ENCODE results near the gene RPS6KC1. TPM values are rescaled to one million over a fixed set of nuclear protein-coding genes. Genes with fewer than 3 reads are reported as not detected.

The RPS6KC1 gene
- total and polyA plus RNA-seq, 3 donors from 2014 or later, result 32.2 to 60.2 (median 55.5) TPM

- no peak for DNase-seq
- WGBS, 2 donors, result 88 to 94% methylated on average over 2 of the region's 2 CpGs
- no peak overlapping the region for H3K4me3 ChIP-seq
- intact Hi-C loops (cut with DNase I; ENCODE audit: low total_unique reads), result no loop called here
- no peaks in the 10 kb centered on the region for H3K4me1 ChIP-seq
- TF ChIP-seq CTCF (IDR thresholded peaks at IDR 0.05), result no peak
- no peak for TF ChIP-seq POLR2A (IDR thresholded peaks at IDR 0.05)
- no peaks in the 10 kb centered on the region for H3K9me3 ChIP-seq
- no peaks in the 10 kb centered on the region for H3K27me3 ChIP-seq
- H3K36me3 ChIP-seq (ENCODE audit: low read depth, missing control alignments), result no peaks in the 10 kb centered on the region
- no peak overlapping the region for H3K27ac ChIP-seq
These were observed 24.7 kb downstream of the RPS6KC1 start for GRCh38 chr1:213075725-213076124.

GRCh38 chr1:213082420-213083111 lies 31.5 kb downstream of the RPS6KC1 start:
- Histone ChIP-seq H3K27me3 (no peaks in the 10 kb centered on the region), H3K27ac (no peak overlapping the region), H3K4me1 (no peaks in the 10 kb centered on the region), H3K4me3 (no peak overlapping the region), H3K36me3 (ENCODE audit: low read depth, missing control alignments) (no peaks in the 10 kb centered on the region), H3K9me3 (no peaks in the 10 kb centered on the region)
- no peak for DNase-seq
- TF ChIP-seq CTCF (IDR thresholded peaks at IDR 0.05), result no peak
- no peak for TF ChIP-seq POLR2A (IDR thresholded peaks at IDR 0.05)
- intact Hi-C loops (cut with DNase I; ENCODE audit: low total_unique reads), result no loop called here
- 74 to 90% methylated on average over 2 of the region's 2 CpGs for WGBS, 2 donors

- H3K36me3 ChIP-seq (ENCODE audit: low read depth, missing control alignments), result no peaks in the 10 kb centered on the region
- no peaks in the 10 kb centered on the region for H3K4me1 ChIP-seq
- H3K4me3 ChIP-seq, result no peak overlapping the region
- no peak overlapping the region for H3K27ac ChIP-seq
- no peaks in the 10 kb centered on the region for H3K9me3 ChIP-seq
- WGBS, 2 donors, result 97 to 98% methylated on average over 3 of the region's 3 CpGs
- DNase-seq, result no peak
- TF ChIP-seq CTCF (IDR thresholded peaks at IDR 0.05), result no peak
- TF ChIP-seq POLR2A (IDR thresholded peaks at IDR 0.05), result no peak
- H3K27me3 ChIP-seq, result no peaks in the 10 kb centered on the region
- intact Hi-C loops (cut with DNase I; ENCODE audit: low total_unique reads), result no loop called here
These were observed 32.0 kb downstream of the RPS6KC1 start for GRCh38 chr1:213083112-213083445.

GRCh38 chr1:213087911-213088310 lies 36.9 kb downstream of the RPS6KC1 start:
- no peaks in the 10 kb centered on the region for H3K9me3 ChIP-seq
- no peak overlapping the region for H3K4me3 ChIP-seq
- no peak overlapping the region for H3K27ac ChIP-seq
- 89 to 96% methylated on average over 3 of the region's 3 CpGs for WGBS, 2 donors
- H3K27me3 ChIP-seq, result no peaks in the 10 kb centered on the region
- no peaks in the 10 kb centered on the region for H3K36me3 ChIP-seq (ENCODE audit: low read depth, missing control alignments)
- no peaks in the 10 kb centered on the region for H3K4me1 ChIP-seq
- DNase-seq, result no peak
- intact Hi-C loops (cut with DNase I; ENCODE audit: low total_unique reads), result no loop called here
- no peak for TF ChIP-seq POLR2A (IDR thresholded peaks at IDR 0.05)

- Histone ChIP-seq H3K36me3 (ENCODE audit: low read depth, missing control alignments) (no peaks in the 10 kb centered on the region), H3K27me3 (no peaks in the 10 kb centered on the region)
These were observed 39.1 kb downstream of the RPS6KC1 start for GRCh38 chr1:213089924-213090677.

More at GRCh38 chr1:213089924-213090677, 39.1 kb downstream of the RPS6KC1 start:
- no peak for TF ChIP-seq POLR2A (IDR thresholded peaks at IDR 0.05)
- TF ChIP-seq CTCF (IDR thresholded peaks at IDR 0.05), result no peak
- H3K4me1 ChIP-seq, result peaks cover 9% of the 10 kb centered on the region
- intact Hi-C loops (cut with DNase I; ENCODE audit: low total_unique reads), result no loop called here
- no peaks in the 10 kb centered on the region for H3K9me3 ChIP-seq
- H3K4me3 ChIP-seq, result no peak overlapping the region
- H3K27ac ChIP-seq, result no peak overlapping the region
- no peak for DNase-seq
